Loucy (cell line): ENCODE results near the gene HEBP2.

ENCODE experiments used
- CTCF ChIP-seq: fragments of 200-600 bp; sonication (generic); conservative IDR thresholded peaks from 2 replicates; pipeline ENCODE4 v1.5.1; 2014; ENCODE audit warnings: mild to moderate bottlenecking, antibody characterized with exemption, low read length
- EZH2phosphoT487 ChIP-seq: fragments of 200-600 bp; IDR thresholded peaks from 2 replicates; pipeline ENCODE4 v1.6.1; 2018; ENCODE audit warnings: antibody characterized with exemption, mild to moderate bottlenecking, moderate library complexity, borderline replicate concordance

GRCh38 chr6:138440758-138441357 lies 36.8 kb downstream of the HEBP2 start:
- no peak for TF ChIP-seq CTCF
- TF ChIP-seq EZH2phosphoT487 = no peak
